ENCODE measurements around the gene PELI3. TPM values are rescaled to one million over a fixed set of nuclear protein-coding genes. Genes with fewer than 3 reads are reported as not detected.

Gene PELI3
- total RNA-seq, 4 donors from 2014 or later, result 8.0 to 16.6 (median 12.6) TPM

GRCh38 chr11:66438504-66439466, 27.9 kb upstream of the PELI3 start, which contains the start of gene MRPL11:
Gene MRPL11, minus strand, starts transcription at chr11:66438848. Its CDS starts 94 bp downstream, at chr11:66438754.
- TF ChIP-seq CTCF (IDR thresholded peaks at IDR 0.05; ENCODE audit: low read depth), result no peak

GRCh38 chr11:66443602-66444001, 23.1 kb upstream of the PELI3 start:
- no peak for TF ChIP-seq CTCF (IDR thresholded peaks at IDR 0.05; ENCODE audit: low read depth)

- TF ChIP-seq CTCF (IDR thresholded peaks at IDR 0.05; ENCODE audit: low read depth), result no peak
These were observed 19.7 kb upstream of the PELI3 start for GRCh38 chr11:66447012-66447411.

- TF ChIP-seq CTCF (IDR thresholded peaks at IDR 0.05; ENCODE audit: low read depth), result no peak
These were observed 18.2 kb upstream of the PELI3 start for GRCh38 chr11:66448523-66448922.

GRCh38 chr11:66450560-66450959, 16.1 kb upstream of the PELI3 start:
- TF ChIP-seq CTCF (IDR thresholded peaks at IDR 0.05; ENCODE audit: low read depth), result no peak

- no peak for TF ChIP-seq CTCF (IDR thresholded peaks at IDR 0.05; ENCODE audit: low read depth)
These were observed 15.0 kb upstream of the PELI3 start for GRCh38 chr11:66451663-66452062.

- TF ChIP-seq CTCF (IDR thresholded peaks at IDR 0.05; ENCODE audit: low read depth), result no peak
These were observed 12.5 kb upstream of the PELI3 start for GRCh38 chr11:66454247-66454646.

Measured in subcutaneous adipose tissue (tissue), 4 donors.